ENCODE data around the gene MRGPRD.
"Not testable (repeated sequence)": the region's sequence is repeated elsewhere in the genome, so short reads cannot be mapped to it uniquely, and the experiment has no call there.

Gene MRGPRD

GRCh38 chr11:69002110-69002569, 21.4 kb upstream of the MRGPRD start:
- no peak overlapping the region for H3K4me3 ChIP-seq (replicated peaks in 1 of 2; ENCODE audit: low read depth in 2 of 2, low read length in 2 of 2)
- no peak for DNase-seq (ENCODE audit: low read depth in 2 of 2)
- TF ChIP-seq CTCF (IDR thresholded peaks at IDR 0.05; ENCODE audit: low read depth, low read length) = no peak

- DNase-seq (ENCODE audit: low read depth in 2 of 2) = no peak
- H3K4me3 ChIP-seq (replicated peaks in 1 of 2; ENCODE audit: low read depth in 2 of 2, low read length in 2 of 2) = no peak overlapping the region
- no peak for TF ChIP-seq CTCF (IDR thresholded peaks at IDR 0.05; ENCODE audit: low read depth, low read length)
These were observed 20.7 kb upstream of the MRGPRD start for GRCh38 chr11:69001243-69002081.

- no peak overlapping the region for H3K4me3 ChIP-seq (replicated peaks in 1 of 2; ENCODE audit: low read depth in 2 of 2, low read length in 2 of 2)
These were observed 20.1 kb upstream of the MRGPRD start for GRCh38 chr11:69000831-69001242.

GRCh38 chr11:69000391-69000790, 19.6 kb upstream of the MRGPRD start:
- TF ChIP-seq CTCF (IDR thresholded peaks at IDR 0.05; ENCODE audit: low read depth, low read length) = no peak
- no peak overlapping the region for H3K4me3 ChIP-seq (replicated peaks in 1 of 2; ENCODE audit: low read depth in 2 of 2, low read length in 2 of 2)
- DNase-seq (ENCODE audit: low read depth in 2 of 2) = no peak

More at GRCh38 chr11:69000831-69001242, 20.1 kb upstream of the MRGPRD start:
- peak; percentile 62 for TF ChIP-seq CTCF (IDR thresholded peaks at IDR 0.05; ENCODE audit: low read depth, low read length)
- DNase-seq (ENCODE audit: low read depth in 2 of 2) = peak; percentile 79 to 89

GRCh38 chr11:68999748-69000355, 19.1 kb upstream of the MRGPRD start:
- DNase-seq (ENCODE audit: low read depth in 2 of 2); H3K4me3 ChIP-seq (replicated peaks in 1 of 2; ENCODE audit: low read depth in 2 of 2, low read length in 2 of 2): not testable (repeated sequence)

- no peak for TF ChIP-seq CTCF (IDR thresholded peaks at IDR 0.05; ENCODE audit: low read depth, low read length)
- no peak for DNase-seq (ENCODE audit: low read depth in 2 of 2)
- H3K4me3 ChIP-seq (replicated peaks in 1 of 2; ENCODE audit: low read depth in 2 of 2, low read length in 2 of 2) = no peak overlapping the region
These were observed 18.4 kb upstream of the MRGPRD start for GRCh38 chr11:68999093-68999747.

- H3K4me3 ChIP-seq (replicated peaks in 1 of 2; ENCODE audit: low read depth in 2 of 2, low read length in 2 of 2) = no peak overlapping the region
- DNase-seq (ENCODE audit: low read depth in 2 of 2) = peak in 1 of 2 donors; percentile 56
- TF ChIP-seq CTCF (IDR thresholded peaks at IDR 0.05; ENCODE audit: low read depth, low read length) = no peak
These were observed 17.7 kb upstream of the MRGPRD start for GRCh38 chr11:68998390-68998911.

Data from cardiac fibroblast (primary cell).